CD4-positive, alpha-beta memory T cell (primary cell): ENCODE results near the gene NCS1. TPM values are rescaled to one million over a fixed set of nuclear protein-coding genes. Genes with fewer than 3 reads are reported as not detected.
A peak's percentile ranks its signal among the peaks of the same experiment; 100 is the strongest.

Experiments used
- CTCF ChIA-PET: fragments of 350-600 bp; sonication (Branson Sonifier 250); formaldehyde crosslinking; loops from one replicate; lab custom pipeline; 2021; ENCODE audit warnings: inconsistent platforms; ENCODE audit not compliant: partially characterized antibody; lab: Charles Lee
- POLR2A ChIA-PET: fragments of 350-600 bp; sonication (Branson Sonifier 250); formaldehyde crosslinking; loops from one replicate; lab custom pipeline; 2021; ENCODE audit not compliant: partially characterized antibody; lab: Charles Lee
- DNase-seq, 5 donors: peaks; one replicate each; pipeline versions ENCODE4 v3.0.0 to v3.0.0-alpha.2; 2020 to 2022; ENCODE audit warnings: mixed read lengths in 1 of 5
- H3K27ac ChIP-seq: one replicate; pipeline ENCODE4 v1.7.0; 2013; ENCODE audit warnings: low read depth, low read length
- H3K27me3 ChIP-seq: 2 replicates; pipeline ENCODE4 v1.7.0; 2013; ENCODE audit warnings: mild to moderate bottlenecking, low read length, moderate library complexity; ENCODE audit not compliant: insufficient read depth
- H3K36me3 ChIP-seq: 2 replicates; pipeline ENCODE4 v1.7.0; 2013; ENCODE audit warnings: mild to moderate bottlenecking, low read length, moderate library complexity; ENCODE audit not compliant: insufficient read depth
- H3K4me1 ChIP-seq: 2 replicates; pipeline ENCODE4 v1.7.0; 2013; ENCODE audit warnings: mild to moderate bottlenecking, low read length, moderate library complexity; ENCODE audit not compliant: insufficient read depth
- H3K4me3 ChIP-seq, 2 donors: one replicate each; pipeline ENCODE4 v1.7.0; 2013; ENCODE audit warnings: low read length in 2 of 2, mild to moderate bottlenecking in 1 of 2
- H3K9me3 ChIP-seq, 2 donors: one replicate each; pipeline ENCODE4 v1.7.0; 2013; ENCODE audit warnings: low read length in 2 of 2, control low read depth in 1 of 2; ENCODE audit not compliant: control insufficient read depth in 1 of 2
- H3K27ac Mint-ChIP-seq, 7 donors: one replicate each; pipeline ENCODE4 v1.8.0; 2020 to 2021; ENCODE audit warnings: mixed read lengths in 7 of 7, mild to moderate bottlenecking in 6 of 7, inconsistent platforms in 3 of 7, moderate library complexity in 3 of 7
- H3K27me3 Mint-ChIP-seq, 2 donors: one replicate each; pipeline ENCODE4 v1.8.0; 2020 to 2021; ENCODE audit warnings: mixed read lengths in 2 of 2
- H3K36me3 Mint-ChIP-seq, 2 donors: one replicate each; pipeline ENCODE4 v1.8.0; 2020 to 2021; ENCODE audit warnings: mixed read lengths in 2 of 2, inconsistent platforms in 1 of 2, mild to moderate bottlenecking in 1 of 2
- H3K4me1 Mint-ChIP-seq, 4 donors: one replicate each; pipeline ENCODE4 v1.8.0; 2020 to 2021; ENCODE audit warnings: mixed read lengths in 4 of 4, mild to moderate bottlenecking in 1 of 4
- H3K4me3 Mint-ChIP-seq, 8 donors: one replicate each; pipeline ENCODE4 v1.8.0; 2020 to 2021; ENCODE audit warnings: mixed read lengths in 8 of 8, mild to moderate bottlenecking in 7 of 8, moderate library complexity in 6 of 8, inconsistent platforms in 3 of 8
- H3K9me3 Mint-ChIP-seq, 8 donors: one replicate each; pipeline ENCODE4 v1.8.0; 2020 to 2021; ENCODE audit warnings: mixed read lengths in 8 of 8, mild to moderate bottlenecking in 5 of 8, inconsistent platforms in 3 of 8, moderate library complexity in 1 of 8
- intact Hi-C: fragments of 100-400 bp; cut with micrococcal nuclease; formaldehyde crosslinking; loops from one replicate; pipeline ENCODE4 v1.15.1; 2023
- polyA plus RNA-seq, 2 donors: library from polyadenylated mRNA; unstranded; fragments of 300-500 nt; fragmentation: Illumina TruSeq; gene quantifications; one replicate each; pipeline ENCODE4 v1.2.3, GENCODE V29; 2021
- total RNA-seq, 2 experiments: library from RNA; stranded (reverse); gene quantifications; one replicate each; pipeline ENCODE4 v1.2.3, GENCODE V29; 2021

The NCS1 gene
- total and polyA plus RNA-seq, 4 experiments from 2014 or later: 0.64 to 0.90 TPM; not detected in 2

DNA sequence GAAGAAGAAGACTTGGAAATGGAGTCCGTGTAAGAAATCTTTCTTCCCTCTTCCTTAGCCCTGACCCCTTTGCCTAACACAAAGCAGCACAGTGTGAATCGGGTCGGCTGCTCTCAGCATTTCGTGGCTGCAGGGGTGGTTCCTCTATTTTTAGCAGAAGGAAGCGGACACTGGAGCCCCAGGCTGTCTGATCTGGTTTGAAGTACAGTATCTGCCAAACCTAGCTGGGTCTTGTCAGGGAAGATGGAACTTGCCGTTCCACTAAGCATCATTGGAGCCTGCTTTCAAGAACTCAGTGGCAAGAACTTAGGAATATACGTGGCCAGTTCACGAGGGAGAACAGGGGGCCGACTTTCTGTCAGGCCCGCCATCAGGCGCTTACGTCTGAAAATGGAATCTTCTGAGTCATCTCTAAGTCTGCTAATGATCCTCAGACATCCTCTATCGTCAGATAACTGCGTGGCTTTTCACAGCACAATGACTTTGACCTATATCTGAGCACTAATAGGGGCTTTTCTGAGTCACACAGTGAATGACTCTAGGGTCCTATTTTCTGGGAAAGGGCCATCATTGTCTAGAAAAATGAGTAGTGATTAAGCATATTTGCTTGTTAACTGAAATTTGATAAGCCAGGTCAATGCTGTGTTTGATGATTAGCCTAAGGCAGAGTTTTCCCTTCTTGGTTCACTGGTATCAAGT lies 43.3 kb upstream of the NCS1 start:
- intact Hi-C loops: loop anchor here (1.0 to 5.0 kb wide), 4 partner anchors 22 to 241 kb away; partner anchors contain the start of gene NCS1
- no peaks in the 10 kb centered on the region for H3K27me3 Mint-ChIP-seq
- POLR2A ChIA-PET: interaction anchor here (0.9 to 1.7 kb wide), 10 partner anchors 9 to 294 kb away, joined by 3 to 11 read pairs (median 3); partner anchors contain the start of genes C9orf78 and GPR107
- CTCF ChIA-PET: interaction anchor here (0.9 to 2.6 kb wide), 6 partner anchors 21 to 325 kb away, joined by 3 to 27 read pairs (median 4); partner anchors contain the start of gene TOR1B
- Histone ChIP-seq H3K9me3 (no peaks in the 10 kb centered on the region), H3K27ac (peak overlapping the region; percentile 92), H3K4me3 (peak overlapping the region in 1 of 2 donors; percentile 39), H3K27me3 (no peaks in the 10 kb centered on the region), H3K36me3 (peaks cover 4% of the 10 kb centered on the region), H3K4me1 (peaks cover 60% of the 10 kb centered on the region)
- peak; percentile 53 to 89 (median 60) for DNase-seq
- H3K36me3 Mint-ChIP-seq: peaks cover 14 to 25% of the 10 kb centered on the region in 2 donors
- peaks cover 40 to 67% (median 53%) of the 10 kb centered on the region in 4 donors for H3K4me1 Mint-ChIP-seq
- H3K9me3 Mint-ChIP-seq: no peaks in the 10 kb centered on the region
- peak overlapping the region; percentile 79 to 87 (median 84) for H3K4me3 Mint-ChIP-seq
- H3K27ac Mint-ChIP-seq: peak overlapping the region; percentile 97 to 100 (median 99)

DNA sequence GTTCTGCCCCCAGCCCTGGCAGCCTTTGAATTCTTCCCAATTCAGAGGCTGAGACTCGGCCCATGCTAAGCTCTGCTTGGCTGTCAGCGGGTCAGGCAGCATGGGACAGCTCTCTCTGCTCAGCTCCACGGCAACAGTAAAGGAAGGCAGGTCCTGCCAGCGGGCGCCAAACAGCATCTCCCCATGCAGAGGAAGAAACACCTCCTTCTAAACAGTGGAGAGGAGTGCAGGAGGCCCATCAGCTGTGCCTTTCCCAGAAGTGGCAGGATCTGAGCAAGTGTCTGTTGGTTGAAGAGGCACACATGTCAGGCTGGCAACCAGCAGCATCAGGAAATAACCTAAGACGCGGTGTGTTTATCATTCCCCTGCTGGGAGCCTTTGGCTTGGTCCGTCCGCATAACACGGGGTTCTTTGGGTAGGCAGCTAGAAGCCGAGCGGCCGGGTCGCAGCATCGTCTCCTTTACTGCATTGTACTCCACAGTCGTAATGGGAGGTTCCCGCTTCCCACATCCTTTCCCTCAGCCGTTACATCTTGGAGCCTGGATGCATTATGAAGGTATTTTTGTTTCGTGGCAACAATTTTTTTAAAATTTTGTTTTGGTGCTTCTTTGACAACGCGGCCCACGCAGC lies 42.7 kb upstream of the NCS1 start:
- Histone ChIP-seq H3K4me3 (no peak overlapping the region), H3K27me3 (no peaks in the 10 kb centered on the region), H3K9me3 (no peaks in the 10 kb centered on the region), H3K27ac (peak overlapping the region; percentile 92), H3K36me3 (peaks cover 2% of the 10 kb centered on the region), H3K4me1 (peaks cover 60% of the 10 kb centered on the region)
- Mint-ChIP-seq H3K4me3 (peak overlapping the region in 7 of 8 donors; percentile 79 to 87 (median 84)), H3K27ac (peak overlapping the region; percentile 97 to 100 (median 99)), H3K36me3 (peaks cover 15 to 25% of the 10 kb centered on the region in 2 donors), H3K4me1 (peaks cover 40 to 67% (median 53%) of the 10 kb centered on the region in 4 donors), H3K9me3 (no peaks in the 10 kb centered on the region), H3K27me3 (no peaks in the 10 kb centered on the region)
- intact Hi-C loops: loop anchor here (5.0 kb wide), 2 partner anchors 43 to 113 kb away; partner anchors contain the start of gene NCS1
- CTCF ChIA-PET: interaction anchor here (0.9 to 2.6 kb wide), 4 partner anchors 22 to 113 kb away, joined by 3 to 27 read pairs (median 5); no protein-coding TSS in a partner anchor
- POLR2A ChIA-PET: interaction anchor here (1.5 kb wide), 1 partner anchor 90 kb away, joined by 3 read pairs; no protein-coding TSS in a partner anchor
- peak in 2 of 5 donors; percentile 17 to 50 for DNase-seq

GRCh38 chr9:130132746-130133145 lies 39.5 kb upstream of the NCS1 start:
- H3K36me3 ChIP-seq: no peaks in the 10 kb centered on the region
- peak overlapping the region in 1 of 8 donors; percentile 36 for H3K4me3 Mint-ChIP-seq
- no peaks in the 10 kb centered on the region for H3K9me3 ChIP-seq
- no peak overlapping the region for H3K4me3 ChIP-seq
- H3K9me3 Mint-ChIP-seq: no peaks in the 10 kb centered on the region
- ChIA-PET CTCF (no interaction called here), POLR2A (no interaction called here)
- no peak overlapping the region for H3K27ac ChIP-seq
- DNase-seq: no peak
- H3K27me3 ChIP-seq: no peaks in the 10 kb centered on the region
- peaks cover 32 to 65% (median 50%) of the 10 kb centered on the region in 4 donors for H3K4me1 Mint-ChIP-seq
- peaks cover 31 to 34% of the 10 kb centered on the region in 2 donors for H3K36me3 Mint-ChIP-seq
- intact Hi-C loops: no loop called here
- H3K27me3 Mint-ChIP-seq: no peaks in the 10 kb centered on the region
- peaks cover 49% of the 10 kb centered on the region for H3K4me1 ChIP-seq
- H3K27ac Mint-ChIP-seq: peak overlapping the region in 4 of 7 donors; percentile 24 to 84 (median 68)

DNA sequence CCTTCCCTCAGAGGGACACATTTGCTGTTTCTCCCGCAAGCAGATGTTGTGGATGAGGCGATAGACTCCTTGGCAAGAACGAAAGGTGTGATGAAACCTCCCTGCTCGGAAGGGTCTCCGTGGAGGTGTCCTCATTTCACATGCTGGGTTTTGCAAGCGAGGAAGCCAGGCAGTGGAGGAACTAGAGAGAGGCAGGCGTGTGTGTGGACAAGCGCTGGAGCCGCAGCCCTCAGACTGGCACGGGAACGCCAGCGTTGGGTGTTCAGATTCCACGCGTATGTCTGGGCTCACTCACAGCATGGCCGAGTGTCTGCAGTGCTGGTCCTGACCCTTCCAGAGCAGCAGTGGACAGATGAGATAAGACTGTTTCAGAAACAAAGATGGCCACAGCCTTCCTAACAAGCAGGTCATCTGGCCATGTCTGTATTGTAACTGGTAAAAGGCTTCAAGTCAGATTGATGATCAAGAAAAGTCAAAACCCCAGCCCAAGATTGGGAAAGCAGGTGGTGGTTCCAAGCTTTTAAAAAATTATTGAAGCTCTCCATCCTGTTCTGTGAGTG lies 35.0 kb upstream of the NCS1 start:
- ChIA-PET CTCF (interaction anchor here (0.9 kb wide), 1 partner anchor 30 kb away, joined by 4 read pairs; no protein-coding TSS in a partner anchor), POLR2A (interaction anchor here (1.1 kb wide), 1 partner anchor 9 kb away, joined by 3 read pairs; no protein-coding TSS in a partner anchor)
- no peak for DNase-seq
- Mint-ChIP-seq H3K4me3 (no peak overlapping the region), H3K27me3 (no peaks in the 10 kb centered on the region), H3K36me3 (peaks cover 23 to 36% of the 10 kb centered on the region in 2 donors), H3K9me3 (no peaks in the 10 kb centered on the region), H3K27ac (peak overlapping the region in 1 of 7 donors; percentile 70), H3K4me1 (peaks cover 11 to 44% (median 31%) of the 10 kb centered on the region in 4 donors)
- intact Hi-C loops: no loop called here
- Histone ChIP-seq H3K27me3 (no peaks in the 10 kb centered on the region), H3K4me3 (no peak overlapping the region), H3K4me1 (peaks cover 20% of the 10 kb centered on the region), H3K9me3 (no peaks in the 10 kb centered on the region), H3K27ac (no peak overlapping the region), H3K36me3 (no peaks in the 10 kb centered on the region)

GRCh38 chr9:130137641-130138081 lies 34.5 kb upstream of the NCS1 start:
- no peak overlapping the region for H3K27ac ChIP-seq
- H3K9me3 ChIP-seq: no peaks in the 10 kb centered on the region
- no peak for DNase-seq
- no peaks in the 10 kb centered on the region for H3K27me3 Mint-ChIP-seq
- H3K4me3 Mint-ChIP-seq: no peak overlapping the region
- intact Hi-C loops: no loop called here
- H3K27me3 ChIP-seq: no peaks in the 10 kb centered on the region
- POLR2A ChIA-PET: interaction anchor here (1.1 kb wide), 1 partner anchor 9 kb away, joined by 3 read pairs; no protein-coding TSS in a partner anchor
- H3K36me3 Mint-ChIP-seq: peaks cover 23 to 36% of the 10 kb centered on the region in 2 donors
- H3K4me3 ChIP-seq: no peak overlapping the region
- peak overlapping the region in 1 of 7 donors; percentile 70 for H3K27ac Mint-ChIP-seq
- no peaks in the 10 kb centered on the region for H3K36me3 ChIP-seq
- no peaks in the 10 kb centered on the region for H3K9me3 Mint-ChIP-seq
- CTCF ChIA-PET: interaction anchor here (0.9 kb wide), 1 partner anchor 31 kb away, joined by 4 read pairs; no protein-coding TSS in a partner anchor
- peaks cover 18% of the 10 kb centered on the region for H3K4me1 ChIP-seq
- peaks cover 11 to 43% (median 29%) of the 10 kb centered on the region in 4 donors for H3K4me1 Mint-ChIP-seq

GRCh38 chr9:130138171-130138653 lies 34.0 kb upstream of the NCS1 start:
- DNase-seq: no peak
- no peak overlapping the region for H3K4me3 ChIP-seq

More at GRCh38 chr9:130138171-130138653, 34.0 kb upstream of the NCS1 start:
- Histone ChIP-seq H3K9me3 (no peaks in the 10 kb centered on the region), H3K4me1 (peaks cover 18% of the 10 kb centered on the region), H3K27me3 (no peaks in the 10 kb centered on the region), H3K36me3 (no peaks in the 10 kb centered on the region), H3K27ac (no peak overlapping the region)
- no peaks in the 10 kb centered on the region for H3K9me3 Mint-ChIP-seq
- H3K27ac Mint-ChIP-seq: no peak overlapping the region
- POLR2A ChIA-PET: interaction anchor here (1.1 kb wide), 1 partner anchor 10 kb away, joined by 3 read pairs; no protein-coding TSS in a partner anchor
- CTCF ChIA-PET: no interaction called here
- H3K4me1 Mint-ChIP-seq: peaks cover 11 to 39% (median 27%) of the 10 kb centered on the region in 4 donors
- no peak overlapping the region for H3K4me3 Mint-ChIP-seq
- peaks cover 23 to 31% of the 10 kb centered on the region in 2 donors for H3K36me3 Mint-ChIP-seq
- H3K27me3 Mint-ChIP-seq: no peaks in the 10 kb centered on the region
- intact Hi-C loops: no loop called here
